ENCODE data around the gene TSPEAR.

The TSPEAR gene

DNA sequence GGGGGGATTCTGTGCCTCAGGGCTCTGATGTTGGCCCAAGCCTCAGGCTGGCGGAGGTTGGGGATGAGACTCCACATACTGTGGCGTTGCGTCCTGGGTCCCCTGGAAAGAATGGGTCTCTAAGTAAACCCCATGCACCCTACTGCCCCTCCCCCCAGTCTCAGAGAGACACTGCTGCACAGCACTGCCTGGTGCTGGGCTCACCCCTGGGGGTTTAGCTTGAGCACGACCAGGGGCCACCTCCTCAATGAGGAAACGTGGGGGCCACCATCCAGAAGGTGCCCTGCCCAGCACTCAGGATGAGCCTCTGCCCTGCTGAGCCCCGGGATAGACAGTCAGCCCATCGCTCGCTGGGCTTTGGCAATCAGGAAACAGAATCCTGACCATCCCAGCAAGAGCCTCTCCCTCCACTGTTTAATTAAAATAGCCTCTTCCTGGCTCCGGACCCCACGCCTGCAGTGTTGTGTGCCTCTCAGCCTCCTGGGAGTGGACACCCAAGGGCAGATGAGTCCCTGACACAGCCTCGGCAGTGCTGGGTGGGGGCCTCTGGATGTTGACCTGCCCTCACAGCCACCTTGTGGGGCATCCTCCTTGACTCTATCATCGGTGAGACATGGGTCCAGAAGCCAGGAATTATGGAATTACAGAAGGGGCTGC lies 141.4 kb downstream of the TSPEAR start:
- TF ChIP-seq, protein P1, sequence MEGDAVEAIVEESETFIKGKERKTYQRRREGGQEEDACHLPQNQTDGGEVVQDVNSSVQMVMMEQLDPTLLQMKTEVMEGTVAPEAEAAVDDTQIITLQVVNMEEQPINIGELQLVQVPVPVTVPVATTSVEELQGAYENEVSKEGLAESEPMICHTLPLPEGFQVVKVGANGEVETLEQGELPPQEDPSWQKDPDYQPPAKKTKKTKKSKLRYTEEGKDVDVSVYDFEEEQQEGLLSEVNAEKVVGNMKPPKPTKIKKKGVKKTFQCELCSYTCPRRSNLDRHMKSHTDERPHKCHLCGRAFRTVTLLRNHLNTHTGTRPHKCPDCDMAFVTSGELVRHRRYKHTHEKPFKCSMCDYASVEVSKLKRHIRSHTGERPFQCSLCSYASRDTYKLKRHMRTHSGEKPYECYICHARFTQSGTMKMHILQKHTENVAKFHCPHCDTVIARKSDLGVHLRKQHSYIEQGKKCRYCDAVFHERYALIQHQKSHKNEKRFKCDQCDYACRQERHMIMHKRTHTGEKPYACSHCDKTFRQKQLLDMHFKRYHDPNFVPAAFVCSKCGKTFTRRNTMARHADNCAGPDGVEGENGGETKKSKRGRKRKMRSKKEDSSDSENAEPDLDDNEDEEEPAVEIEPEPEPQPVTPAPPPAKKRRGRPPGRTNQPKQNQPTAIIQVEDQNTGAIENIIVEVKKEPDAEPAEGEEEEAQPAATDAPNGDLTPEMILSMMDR (IDR thresholded peaks at IDR 0.05; ENCODE audit: control insufficient read depth, insufficient read depth, low read depth, low read length, missing control alignments), result no peak
- DNase-seq (ENCODE audit: low read depth), result no peak
- no peak overlapping the region for H3K4me3 ChIP-seq (ENCODE audit: control insufficient read depth, low read depth, low read length)

DNA sequence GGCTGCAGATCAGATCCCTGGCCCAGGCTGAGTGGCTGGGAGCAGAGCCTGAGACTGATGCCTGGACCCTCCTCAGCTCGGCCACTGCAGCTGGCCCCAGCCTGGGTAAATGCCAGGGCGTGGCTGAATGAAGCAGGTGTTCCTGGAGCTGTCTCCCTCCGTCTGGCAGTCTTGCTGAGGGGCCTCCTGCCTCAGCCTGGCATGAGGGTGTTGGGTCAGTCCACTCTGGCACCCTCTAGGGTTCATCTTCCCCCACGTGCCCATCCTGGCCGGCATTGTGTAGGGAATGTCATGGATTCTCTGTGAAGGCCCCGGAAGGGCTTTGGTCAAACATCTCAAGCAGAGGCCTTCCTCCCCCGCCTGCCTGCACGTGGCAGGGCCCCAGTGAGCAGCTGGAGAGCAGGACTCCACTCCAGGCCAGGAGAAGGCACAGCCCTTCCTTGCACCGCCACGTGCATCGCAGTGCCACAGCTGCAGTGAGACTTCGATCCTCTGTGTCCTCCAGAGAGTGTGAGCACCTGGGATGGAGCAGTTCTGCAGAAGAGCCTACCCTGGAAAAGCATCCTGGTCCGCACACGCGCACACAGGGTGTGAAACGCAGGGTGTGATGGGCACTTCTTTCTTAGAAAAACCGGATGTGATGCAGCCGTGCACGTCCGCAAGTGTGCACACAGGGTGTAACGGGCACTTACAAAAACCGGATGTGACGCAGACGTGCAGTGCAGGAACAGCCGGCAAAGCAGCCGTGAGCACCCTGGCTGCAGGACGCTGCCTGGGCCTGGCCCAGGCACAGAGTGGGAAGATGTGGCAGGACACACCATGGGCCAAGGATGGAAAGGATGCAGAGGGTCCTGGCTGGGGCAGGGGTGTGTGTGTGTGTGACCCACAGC lies 142.5 kb downstream of the TSPEAR start:
- TF ChIP-seq, protein P1 (IDR thresholded peaks at IDR 0.05; ENCODE audit: control insufficient read depth, insufficient read depth, low read depth, low read length, missing control alignments), result no peak
- no peak for DNase-seq (ENCODE audit: low read depth)
- H3K4me3 ChIP-seq (ENCODE audit: control insufficient read depth, low read depth, low read length), result no peak overlapping the region

DNA sequence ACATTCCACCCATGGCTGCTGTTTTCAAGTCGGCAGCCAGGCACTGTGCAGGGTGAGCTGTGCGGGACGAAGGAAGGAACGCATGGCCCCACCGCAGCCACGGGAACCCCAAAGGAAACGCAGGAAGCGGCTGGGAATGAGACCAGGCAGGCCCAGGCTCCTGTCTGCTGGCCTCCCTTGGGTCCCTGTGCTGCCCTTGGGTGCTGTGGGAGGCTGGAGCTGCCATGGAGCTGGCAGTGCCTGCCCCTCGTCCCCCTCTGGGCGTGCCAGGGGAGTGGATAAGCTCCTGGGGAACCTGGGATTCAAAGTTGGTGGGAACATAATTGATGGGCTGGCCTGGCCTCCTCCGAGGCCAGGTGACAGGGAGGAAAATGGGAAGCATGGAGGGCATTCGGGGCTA lies 143.1 kb downstream of the TSPEAR start:
- DNase-seq (ENCODE audit: low read depth), result no peak
- TF ChIP-seq, protein P1 (IDR thresholded peaks at IDR 0.05; ENCODE audit: control insufficient read depth, insufficient read depth, low read depth, low read length, missing control alignments), result no peak
- no peak overlapping the region for H3K4me3 ChIP-seq (ENCODE audit: control insufficient read depth, low read depth, low read length)

DNA sequence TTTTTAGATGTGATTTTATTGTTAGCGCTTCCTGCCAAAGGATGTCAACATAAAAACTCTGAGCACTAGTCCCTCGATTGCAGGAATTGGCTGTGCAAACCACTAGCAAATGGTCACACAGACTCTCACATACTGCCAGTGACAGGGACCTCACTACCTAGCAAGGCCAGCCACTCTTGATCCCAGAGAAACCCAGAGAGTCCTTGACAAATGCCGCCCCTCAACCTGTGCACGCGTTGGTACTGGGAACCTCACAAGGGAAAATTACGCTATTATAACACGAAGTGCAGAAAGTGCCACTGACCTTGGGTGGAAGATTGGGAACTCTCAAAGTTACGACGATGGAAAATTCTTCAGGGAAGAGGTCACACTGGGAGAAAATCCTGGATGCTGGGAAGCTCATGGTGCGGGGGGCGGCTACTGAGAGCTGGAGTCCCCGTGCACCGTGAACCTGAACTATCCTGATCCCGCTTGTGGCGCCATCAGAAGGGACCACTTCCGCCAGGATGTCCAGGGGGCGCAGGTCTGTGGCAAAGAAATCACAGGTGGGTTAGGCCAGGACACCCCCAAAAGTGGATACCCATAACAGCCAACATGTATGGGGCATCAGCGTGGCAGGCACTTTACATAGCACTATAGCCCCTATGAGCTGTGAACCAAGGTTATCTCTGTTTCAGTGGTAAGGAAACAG lies 143.7 kb downstream of the TSPEAR start:
- H3K4me3 ChIP-seq (ENCODE audit: control insufficient read depth, low read depth, low read length), result no peak overlapping the region
- no peak for DNase-seq (ENCODE audit: low read depth)
- TF ChIP-seq, protein P1 (IDR thresholded peaks at IDR 0.05; ENCODE audit: control insufficient read depth, insufficient read depth, low read depth, low read length, missing control alignments), result no peak

DNA sequence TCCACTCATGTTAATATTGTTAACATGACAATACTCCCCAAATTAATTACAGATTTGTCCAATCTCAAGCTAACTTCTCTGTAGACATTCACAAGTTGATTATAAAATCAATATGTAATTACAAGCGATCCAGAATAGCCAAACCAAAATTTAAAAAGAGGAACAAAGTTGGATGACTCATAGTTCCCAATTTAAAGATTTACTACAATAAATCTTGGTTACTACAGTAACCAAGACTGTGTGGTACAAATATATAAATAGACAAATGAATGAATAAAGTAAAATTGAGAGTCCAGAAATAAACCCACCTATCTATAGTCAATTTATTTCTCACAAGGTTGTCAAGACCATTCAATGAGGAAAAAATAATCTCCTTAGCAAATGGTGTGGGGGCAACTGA lies 145.0 kb downstream of the TSPEAR start:
- TF ChIP-seq, protein P1 (IDR thresholded peaks at IDR 0.05; ENCODE audit: control insufficient read depth, insufficient read depth, low read depth, low read length, missing control alignments), result no peak
- no peak for DNase-seq (ENCODE audit: low read depth)
- no peak overlapping the region for H3K4me3 ChIP-seq (ENCODE audit: control insufficient read depth, low read depth, low read length)

DNA sequence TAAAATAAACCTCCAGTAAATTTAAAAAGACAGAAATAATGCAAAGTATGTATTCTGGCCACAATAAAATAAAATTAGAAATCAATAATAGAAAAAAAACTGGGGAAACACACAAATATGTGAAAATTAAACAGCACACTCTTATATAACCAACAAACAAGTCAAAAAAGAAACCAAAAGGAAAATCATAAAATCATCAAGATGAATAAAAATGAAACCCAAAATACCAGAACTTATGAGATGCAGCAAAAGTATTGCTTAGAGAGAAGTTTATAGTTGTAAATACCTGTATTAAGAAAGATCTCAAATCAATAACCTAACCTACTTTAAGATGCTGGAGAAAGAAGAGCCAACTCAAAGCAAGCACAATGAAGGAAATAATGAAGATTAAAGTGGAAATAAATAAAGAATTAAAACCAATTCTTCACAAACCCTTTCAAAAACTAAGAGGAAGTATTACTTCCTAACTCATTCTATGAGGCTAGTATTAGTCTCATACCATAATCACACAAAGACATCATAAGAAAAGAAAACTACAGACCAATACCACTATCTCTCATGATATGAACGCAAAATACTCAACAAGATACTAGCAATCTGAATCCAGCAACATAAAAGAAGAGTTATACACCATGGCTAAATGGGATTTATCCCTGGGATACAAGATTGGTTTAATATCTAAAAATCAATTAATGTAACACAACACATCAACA lies 146.3 kb downstream of the TSPEAR start:
- TF ChIP-seq, protein P1 (IDR thresholded peaks at IDR 0.05; ENCODE audit: control insufficient read depth, insufficient read depth, low read depth, low read length, missing control alignments), result no peak
- H3K4me3 ChIP-seq (ENCODE audit: control insufficient read depth, low read depth, low read length), result no peak overlapping the region
- no peak for DNase-seq (ENCODE audit: low read depth)
